ENCODE results near the gene CLCN5.

GRCh38 chrX:49976682-49977197, 54.3 kb downstream of the CLCN5 start:
- no peak for TF ChIP-seq CTCF (IDR thresholded peaks at IDR 0.05)
- TF ChIP-seq SIN3A (IDR thresholded peaks at IDR 0.05; ENCODE audit: borderline replicate concordance, insufficient read depth, low read depth, low read length): no peak
